Loucy (cell line): Measurements from ENCODE around the gene CYP26B1.
A peak's percentile ranks its signal among the peaks of the same experiment; 100 is the strongest.

Source experiments
- H2AFZ ChIP-seq: fragments of 200-600 bp; sonication (generic); 2 replicates; pipeline ENCODE4 v1.6.0; 2016; ENCODE audit warnings: antibody characterized with exemption, mild to moderate bottlenecking, low read length, moderate library complexity
- H3F3A ChIP-seq: fragments of 200-600 bp; 2 replicates; pipeline ENCODE4 v1.6.0; 2016; ENCODE audit warnings: antibody characterized with exemption, low read depth, mild to moderate bottlenecking
- H3K27me3 ChIP-seq: fragments of 200-600 bp; sonication (generic); 2 replicates; pipeline ENCODE4 v1.6.1; 2014; ENCODE audit warnings: low read length, mild to moderate bottlenecking; ENCODE audit not compliant: insufficient read depth, poor library complexity, severe bottlenecking
- H3K36me3 ChIP-seq: fragments of 200-600 bp; sonication (generic); 2 replicates; pipeline ENCODE4 v1.6.1; 2016; ENCODE audit warnings: low read length; ENCODE audit not compliant: insufficient read depth
- H3K4me1 ChIP-seq: fragments of 200-600 bp; sonication (generic); 2 replicates; pipeline ENCODE4 v1.5.1; 2014; ENCODE audit warnings: low read length, mild to moderate bottlenecking; ENCODE audit not compliant: insufficient read depth, poor library complexity, severe bottlenecking
- H3K4me2 ChIP-seq: fragments of 200-600 bp; sonication (generic); 2 replicates; pipeline ENCODE4 v1.6.0; 2014; ENCODE audit warnings: antibody characterized with exemption, low read length, low read depth, mild to moderate bottlenecking; ENCODE audit not compliant: poor library complexity, severe bottlenecking
- H3K4me3 ChIP-seq: fragments of 200-600 bp; sonication (generic); 2 replicates; pipeline ENCODE4 v1.5.1; 2014; ENCODE audit warnings: low read length, mild to moderate bottlenecking, mixed read lengths; ENCODE audit not compliant: poor library complexity, severe bottlenecking
- H3K79me2 ChIP-seq: fragments of 200-600 bp; sonication (generic); 2 replicates; pipeline ENCODE4 v1.6.1; 2014; ENCODE audit warnings: low read length; ENCODE audit not compliant: insufficient read depth
- H3K9ac ChIP-seq: fragments of 200-600 bp; sonication (generic); 2 replicates; pipeline ENCODE4 v1.6.0; 2014; ENCODE audit warnings: mild to moderate bottlenecking, low read depth, low read length, moderate library complexity; ENCODE audit not compliant: poor library complexity, severe bottlenecking
- H3K9me2 ChIP-seq: fragments of 200-600 bp; sonication (generic); replicated peaks from 2 replicates; pipeline ENCODE4 v1.6.1; 2016; ENCODE audit warnings: low read depth, low read length, mixed read lengths
- H3K9me3 ChIP-seq: fragments of 200-600 bp; sonication (generic); 2 replicates; pipeline ENCODE4 v1.6.1; 2014; ENCODE audit warnings: mild to moderate bottlenecking, antibody characterized with exemption, low read length, low read depth; ENCODE audit not compliant: insufficient read depth
- H4K20me1 ChIP-seq: fragments of 200-600 bp; sonication (generic); 2 replicates; pipeline ENCODE4 v1.6.0; 2014; ENCODE audit warnings: antibody characterized with exemption, low read length, mild to moderate bottlenecking; ENCODE audit not compliant: insufficient read depth, poor library complexity, severe bottlenecking
- EZH2phosphoT487 ChIP-seq: fragments of 200-600 bp; IDR thresholded peaks from 2 replicates; pipeline ENCODE4 v1.6.1; 2018; ENCODE audit warnings: antibody characterized with exemption, mild to moderate bottlenecking, moderate library complexity, borderline replicate concordance
- TF ChIP-seq, protein P1 (sequence below): fragments of 200-600 bp; sonication (generic); conservative IDR thresholded peaks from 2 replicates; pipeline ENCODE4 v1.5.1; 2014; ENCODE audit warnings: mild to moderate bottlenecking, antibody characterized with exemption, low read length

Gene CYP26B1

DNA sequence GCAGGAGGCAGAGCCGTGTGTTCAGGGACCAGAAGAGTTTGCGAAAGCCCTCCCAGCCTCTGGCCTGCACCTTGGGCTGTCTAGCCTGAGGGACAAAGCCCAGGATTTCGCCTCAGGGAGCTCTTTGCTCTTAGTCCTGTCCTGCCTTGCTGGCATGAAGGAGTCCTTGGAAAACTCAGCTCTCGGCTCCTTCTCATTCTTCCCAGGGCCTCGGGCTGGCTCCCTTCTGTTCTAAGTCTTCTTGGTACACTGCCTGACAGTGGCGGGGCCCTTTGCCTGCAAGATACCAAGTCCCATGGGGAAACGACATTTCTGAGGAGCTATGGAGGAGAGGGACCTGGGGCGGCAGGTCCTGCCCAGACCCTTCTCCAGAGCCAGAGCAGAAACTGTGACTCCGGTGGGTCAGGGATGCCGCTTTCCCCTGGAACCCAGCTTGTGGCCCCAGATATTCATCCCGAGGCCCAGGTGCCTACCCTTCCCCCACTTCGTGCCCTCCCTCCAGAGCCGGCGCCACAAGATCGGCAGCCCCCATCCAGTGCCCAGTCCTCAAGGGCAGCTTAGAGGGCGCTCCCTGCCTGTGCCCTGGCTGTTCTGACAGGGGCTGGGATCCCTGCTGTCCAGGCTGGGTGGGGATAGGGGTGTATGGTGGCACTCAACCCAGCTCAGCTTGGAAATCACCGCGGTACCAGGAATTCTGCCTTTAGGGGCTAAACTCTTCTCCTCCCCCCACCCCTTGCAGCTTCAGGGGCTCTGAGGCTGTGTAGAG is 5.5 kb upstream of the CYP26B1 start:
- TF ChIP-seq EZH2phosphoT487: no peak
- TF ChIP-seq, protein P1, sequence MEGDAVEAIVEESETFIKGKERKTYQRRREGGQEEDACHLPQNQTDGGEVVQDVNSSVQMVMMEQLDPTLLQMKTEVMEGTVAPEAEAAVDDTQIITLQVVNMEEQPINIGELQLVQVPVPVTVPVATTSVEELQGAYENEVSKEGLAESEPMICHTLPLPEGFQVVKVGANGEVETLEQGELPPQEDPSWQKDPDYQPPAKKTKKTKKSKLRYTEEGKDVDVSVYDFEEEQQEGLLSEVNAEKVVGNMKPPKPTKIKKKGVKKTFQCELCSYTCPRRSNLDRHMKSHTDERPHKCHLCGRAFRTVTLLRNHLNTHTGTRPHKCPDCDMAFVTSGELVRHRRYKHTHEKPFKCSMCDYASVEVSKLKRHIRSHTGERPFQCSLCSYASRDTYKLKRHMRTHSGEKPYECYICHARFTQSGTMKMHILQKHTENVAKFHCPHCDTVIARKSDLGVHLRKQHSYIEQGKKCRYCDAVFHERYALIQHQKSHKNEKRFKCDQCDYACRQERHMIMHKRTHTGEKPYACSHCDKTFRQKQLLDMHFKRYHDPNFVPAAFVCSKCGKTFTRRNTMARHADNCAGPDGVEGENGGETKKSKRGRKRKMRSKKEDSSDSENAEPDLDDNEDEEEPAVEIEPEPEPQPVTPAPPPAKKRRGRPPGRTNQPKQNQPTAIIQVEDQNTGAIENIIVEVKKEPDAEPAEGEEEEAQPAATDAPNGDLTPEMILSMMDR: no peak
- Histone ChIP-seq H3K9ac (no peak overlapping the region), H3K9me3 (no peaks in the 10 kb centered on the region), H3K79me2 (no peaks in the 10 kb centered on the region), H3K27me3 (no peaks in the 10 kb centered on the region), H3K4me3 (no peak overlapping the region), H3K4me2 (no peak overlapping the region), H4K20me1 (no peaks in the 10 kb centered on the region), H3K4me1 (no peaks in the 10 kb centered on the region), H3F3A (no peaks in the 10 kb centered on the region), H2AFZ (peak overlapping the region; percentile 10; the same call in 1 of the 2 replicates), H3K9me2 (no peaks in the 10 kb centered on the region), H3K36me3 (no peaks in the 10 kb centered on the region)

GRCh38 chr2:72150861-72151356 is 3.2 kb upstream of the CYP26B1 start:
- H3K9ac ChIP-seq: no peak overlapping the region
- no peak overlapping the region for H3K4me2 ChIP-seq
- H4K20me1 ChIP-seq: no peaks in the 10 kb centered on the region
- H3F3A ChIP-seq: no peaks in the 10 kb centered on the region
- no peaks in the 10 kb centered on the region for H3K9me3 ChIP-seq
- no peaks in the 10 kb centered on the region for H3K79me2 ChIP-seq
- H3K4me1 ChIP-seq: no peaks in the 10 kb centered on the region
- no peaks in the 10 kb centered on the region for H3K27me3 ChIP-seq
- TF ChIP-seq, protein P1: no peak
- no peak for TF ChIP-seq EZH2phosphoT487
- H3K9me2 ChIP-seq: no peaks in the 10 kb centered on the region
- H2AFZ ChIP-seq: no peak overlapping the region
- H3K36me3 ChIP-seq: no peaks in the 10 kb centered on the region
- H3K4me3 ChIP-seq: no peak overlapping the region

DNA sequence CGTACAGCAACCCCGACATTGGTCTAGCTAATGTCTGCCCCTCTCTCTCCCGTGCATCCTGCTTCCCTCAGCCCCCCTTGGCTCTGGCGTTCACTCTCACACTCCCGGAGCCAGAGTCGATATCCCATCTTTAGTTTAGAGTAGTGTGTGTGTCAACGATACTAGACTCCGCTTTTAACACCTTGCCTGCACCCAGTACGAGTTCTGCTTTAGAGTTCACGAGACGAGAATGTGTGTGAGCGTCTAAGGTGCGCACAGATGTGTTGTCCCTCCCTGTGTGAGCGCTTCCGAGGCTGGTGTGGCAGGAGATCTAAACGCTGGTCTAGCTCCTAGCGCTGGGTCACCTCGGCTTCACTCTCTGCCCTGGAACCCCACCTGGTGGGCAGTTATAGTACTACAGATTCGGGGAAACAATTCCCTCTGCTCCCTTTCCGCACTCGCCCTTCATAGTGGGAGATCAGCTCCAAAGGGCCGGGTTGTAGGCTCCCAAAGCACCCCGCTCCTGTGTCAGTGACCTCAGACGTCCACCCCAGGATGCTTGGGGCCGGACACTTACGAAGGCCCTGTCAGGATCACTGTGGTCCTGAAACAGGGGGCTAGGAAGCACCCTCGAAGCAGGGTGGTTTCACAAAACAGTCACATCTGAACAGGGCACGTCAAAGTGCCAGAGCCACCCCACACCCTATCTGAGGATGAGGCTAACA is 2.6 kb upstream of the CYP26B1 start:
- H3K4me3 ChIP-seq: no peak overlapping the region
- no peak overlapping the region; the same call in 1 of the 2 replicates for H2AFZ ChIP-seq
- no peak overlapping the region for H3K4me2 ChIP-seq
- H4K20me1 ChIP-seq: no peaks in the 10 kb centered on the region
- TF ChIP-seq EZH2phosphoT487: no peak
- TF ChIP-seq, protein P1: peak; percentile 75
- no peaks in the 10 kb centered on the region for H3F3A ChIP-seq
- no peak overlapping the region for H3K9ac ChIP-seq
- H3K79me2 ChIP-seq: no peaks in the 10 kb centered on the region
- H3K4me1 ChIP-seq: no peaks in the 10 kb centered on the region
- H3K9me2 ChIP-seq: no peaks in the 10 kb centered on the region
- no peaks in the 10 kb centered on the region for H3K9me3 ChIP-seq
- H3K36me3 ChIP-seq: no peaks in the 10 kb centered on the region
- no peaks in the 10 kb centered on the region for H3K27me3 ChIP-seq
